Common myeloid progenitor, CD34-positive (primary cell): Measurements from ENCODE around the gene CLPTM1.
"Not testable (repeated sequence)": the region's sequence is repeated elsewhere in the genome, so short reads cannot be mapped to it uniquely, and the experiment has no call there.

Source experiments
- CTCF ChIA-PET: fragments of 350-600 bp; sonication (Branson Sonifier 250); formaldehyde crosslinking; loops from one replicate; lab custom pipeline; 2021; ENCODE audit warnings: antibody characterized with exemption; lab: Charles Lee
- POLR2A ChIA-PET: fragments of 350-600 bp; sonication (Branson Sonifier 250); formaldehyde crosslinking; loops from one replicate; lab custom pipeline; 2021; ENCODE audit warnings: antibody characterized with exemption; lab: Charles Lee
- DNase-seq, 3 donors: peaks; one replicate each; pipeline versions ENCODE4 v3.0.0 to v3.0.0-alpha.2; 2013
- H3K27ac ChIP-seq, 2 experiments: 1 replicate in 1 of 2; 2 replicates in 1 of 2; pipeline ENCODE4 v1.7.0; 2013; ENCODE audit warnings: inconsistent platforms in 2 of 2, low read length in 2 of 2, mild to moderate bottlenecking in 2 of 2, low read depth in 1 of 2, moderate library complexity in 1 of 2; ENCODE audit not compliant: severe bottlenecking in 2 of 2, insufficient read depth in 1 of 2, poor library complexity in 1 of 2
- H3K27me3 ChIP-seq, 5 experiments: replicated peaks in 2 of 5; 1 replicate in 3 of 5; 2 replicates in 2 of 5; pipeline versions ENCODE4 v1.6.1 to v1.7.0; 2013; ENCODE audit warnings: low read length in 4 of 5, mild to moderate bottlenecking in 2 of 5, moderate library complexity in 2 of 5, inconsistent platforms in 1 of 5; ENCODE audit not compliant: insufficient read depth in 5 of 5, control insufficient read depth in 4 of 5
- H3K36me3 ChIP-seq, 4 experiments: 1 replicate in 2 of 4; 2 replicates in 2 of 4; pipeline versions ENCODE4 v1.6.1 to v1.7.0; 2013; ENCODE audit warnings: low read length in 3 of 4, control low read depth in 1 of 4, mild to moderate bottlenecking in 1 of 4; ENCODE audit not compliant: control insufficient read depth in 4 of 4, insufficient read depth in 4 of 4
- H3K4me1 ChIP-seq, 4 experiments: 1 replicate in 3 of 4; 2 replicates in 1 of 4; pipeline versions ENCODE4 v1.6.1 to v1.7.1; 2013; ENCODE audit warnings: low read length in 3 of 4, mild to moderate bottlenecking in 3 of 4, control low read depth in 1 of 4, inconsistent platforms in 1 of 4, moderate library complexity in 1 of 4; ENCODE audit not compliant: control insufficient read depth in 4 of 4, insufficient read depth in 4 of 4; ENCODE audit errors: control extremely low read depth in 1 of 4
- H3K4me3 ChIP-seq, 7 experiments: 1 replicate in 4 of 7; 2 replicates in 3 of 7; pipeline versions ENCODE4 v1.5.1 to v1.7.0; 2013; ENCODE audit warnings: mild to moderate bottlenecking in 7 of 7, low read length in 6 of 7, moderate library complexity in 6 of 7, inconsistent platforms in 2 of 7, low read depth in 2 of 7, control low read depth in 1 of 7; ENCODE audit not compliant: insufficient read depth in 4 of 7, control insufficient read depth in 1 of 7; ENCODE audit errors: extremely low read depth in 1 of 7
- H3K9me3 ChIP-seq, 5 experiments: 1 replicate in 4 of 5; 2 replicates in 1 of 5; pipeline versions ENCODE4 v1.6.1 to v1.7.1; 2013; ENCODE audit warnings: low read length in 4 of 5, mild to moderate bottlenecking in 2 of 5, inconsistent platforms in 1 of 5, low read depth in 1 of 5, moderate library complexity in 1 of 5; ENCODE audit not compliant: control insufficient read depth in 4 of 5, insufficient read depth in 2 of 5; ENCODE audit errors: control extremely low read depth in 1 of 5
- WGBS: methylation state at CpG from one replicate; pipeline ENCODE4 v1.1.5; 2013; ENCODE audit not compliant: insufficient coverage; 5-methylcytosine and 5-hydroxymethylcytosine counted together

The CLPTM1 gene

GRCh38 chr19:44926245-44927077 is 28.7 kb upstream of the CLPTM1 start:
- Histone ChIP-seq H3K4me3 (peak overlapping the region in 4 of 7 experiments; percentile 1 to 52 (median 20)), H3K4me1 (peaks cover 0 to 30% (median 28%) of the 10 kb centered on the region in 4 experiments)
- DNase-seq, H3K9me3 ChIP-seq, H3K27ac ChIP-seq, POLR2A ChIA-PET, H3K36me3 ChIP-seq, H3K27me3 ChIP-seq: not testable (repeated sequence)
- CTCF ChIA-PET = interaction anchor here (0.6 to 2.2 kb wide), 6 partner anchors 12 to 28 kb away, joined by 3 to 11 read pairs (median 6); partner anchors contain the start of gene APOE
- 74% methylated on average over 9 of the region's 19 CpGs for WGBS

- Histone ChIP-seq H3K36me3 (no peaks in the 10 kb centered on the region), H3K27ac (no peak overlapping the region), H3K4me1 (peaks cover 0 to 30% (median 28%) of the 10 kb centered on the region in 4 experiments), H3K4me3 (no peak overlapping the region), H3K9me3 (no peaks in the 10 kb centered on the region), H3K27me3 (no peaks in the 10 kb centered on the region)
- WGBS = 71% methylated on average over 2 of the region's 5 CpGs
- ChIA-PET POLR2A (no interaction called here), CTCF (no interaction called here)
- DNase-seq = no peak
These were observed 27.4 kb upstream of the CLPTM1 start for GRCh38 chr19:44927746-44928145.

- H3K9me3 ChIP-seq = no peaks in the 10 kb centered on the region
- H3K4me3 ChIP-seq = no peak overlapping the region
- POLR2A ChIA-PET = no interaction called here
- WGBS = 97% methylated on average over 7 of the region's 7 CpGs
- no peak for DNase-seq
- H3K27ac ChIP-seq = no peak overlapping the region
- CTCF ChIA-PET = interaction anchor here (1.9 kb wide), 1 partner anchor 19 kb away, joined by 5 read pairs; no protein-coding TSS in a partner anchor
- H3K27me3 ChIP-seq = no peaks in the 10 kb centered on the region
- no peaks in the 10 kb centered on the region for H3K36me3 ChIP-seq
- peaks cover 0 to 28% (median 23%) of the 10 kb centered on the region in 4 experiments for H3K4me1 ChIP-seq
These were observed 25.1 kb upstream of the CLPTM1 start for GRCh38 chr19:44930088-44930487.

- H3K27me3 ChIP-seq = no peaks in the 10 kb centered on the region
- CTCF ChIA-PET = no interaction called here
- H3K4me3 ChIP-seq = no peak overlapping the region
- 100% methylated on average over 1 of the region's 4 CpGs for WGBS
- H3K27ac ChIP-seq = no peak overlapping the region
- no peaks in the 10 kb centered on the region for H3K36me3 ChIP-seq
- no peak for DNase-seq
- H3K4me1 ChIP-seq = peaks cover 0 to 14% (median 10%) of the 10 kb centered on the region in 4 experiments
- no peaks in the 10 kb centered on the region for H3K9me3 ChIP-seq
- POLR2A ChIA-PET = no interaction called here
These were observed 23.6 kb upstream of the CLPTM1 start for GRCh38 chr19:44931541-44931940.

GRCh38 chr19:44939668-44940067 is 15.5 kb upstream of the CLPTM1 start:
- no peaks in the 10 kb centered on the region for H3K27me3 ChIP-seq
- H3K4me1 ChIP-seq = peaks cover 0 to 12% (median 6%) of the 10 kb centered on the region in 4 experiments
- no peaks in the 10 kb centered on the region for H3K9me3 ChIP-seq
- no peak overlapping the region for H3K4me3 ChIP-seq
- POLR2A ChIA-PET = no interaction called here
- CTCF ChIA-PET = no interaction called here
- 100% methylated on average over 3 of the region's 5 CpGs for WGBS
- no peak overlapping the region for H3K27ac ChIP-seq
- no peaks in the 10 kb centered on the region for H3K36me3 ChIP-seq
- no peak for DNase-seq

GRCh38 chr19:44942067-44942571 is 13.1 kb upstream of the CLPTM1 start, which contains the start of gene APOC4:
TSS of gene APOC4 (plus strand) at chr19:44942237. CDS start at chr19:44942278, 41 bp downstream.
- Histone ChIP-seq H3K9me3 (no peaks in the 10 kb centered on the region), H3K4me3 (no peak within 1 kb of the TSS), H3K27me3 (no peaks in the 10 kb centered on the region), H3K36me3 (no peaks in the 10 kb centered on the region), H3K27ac (no peak within 1 kb of the TSS), H3K4me1 (peaks cover 0 to 12% (median 6%) of the 10 kb centered on the region in 4 experiments)
- CTCF ChIA-PET = no interaction called here
- POLR2A ChIA-PET = no interaction called here
- no peak for DNase-seq
- 96% methylated on average over 10 of the region's 14 CpGs for WGBS

GRCh38 chr19:44943801-44944249 is 11.4 kb upstream of the CLPTM1 start:
- Histone ChIP-seq H3K36me3 (no peaks in the 10 kb centered on the region), H3K4me1 (peaks cover 0 to 12% (median 6%) of the 10 kb centered on the region in 4 experiments), H3K9me3 (no peaks in the 10 kb centered on the region), H3K4me3 (no peak overlapping the region), H3K27me3 (no peaks in the 10 kb centered on the region), H3K27ac (no peak overlapping the region)
- ChIA-PET POLR2A (no interaction called here), CTCF (no interaction called here)
- WGBS = 22% methylated on average over 8 of the region's 10 CpGs
- DNase-seq = peak; percentile 14 to 71 (median 59)
